ENCODE results near the gene SLC25A22.

Gene SLC25A22

DNA sequence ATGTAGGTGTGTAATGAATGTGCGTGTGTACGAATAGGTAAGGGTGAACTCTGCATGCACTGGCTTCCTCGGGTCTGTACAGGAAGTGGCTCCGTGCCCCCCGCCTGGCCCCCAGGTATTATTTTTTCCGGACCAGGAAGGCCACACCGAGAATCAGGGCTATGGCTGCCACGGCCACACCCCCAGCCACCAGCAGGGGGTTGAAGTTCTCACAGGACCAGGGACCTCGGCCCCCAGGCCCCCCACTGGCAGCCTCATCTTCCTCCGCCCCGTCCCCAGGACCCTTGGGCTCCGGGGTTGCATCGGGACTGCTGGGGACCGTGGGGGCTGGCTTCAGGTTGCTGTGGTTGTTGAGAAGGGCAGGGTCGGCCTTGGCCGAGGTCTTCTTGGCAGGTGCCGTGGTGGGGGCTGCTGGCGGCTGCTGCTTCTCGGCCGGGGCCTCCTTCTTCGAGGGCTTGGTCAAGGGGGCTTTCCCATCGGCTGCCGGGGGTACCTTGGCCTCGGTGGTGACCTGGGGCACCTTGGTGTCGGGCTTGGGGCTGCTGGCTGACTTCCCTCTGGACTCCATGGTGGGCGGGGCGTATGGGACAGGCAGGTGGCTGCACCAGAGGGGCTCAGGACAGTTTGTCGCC lies 10.0 kb downstream of the SLC25A22 start:
- no peak for DNase-seq

GRCh38 chr11:787084-787675 lies 10.9 kb downstream of the SLC25A22 start:
- DNase-seq: no peak

DNA sequence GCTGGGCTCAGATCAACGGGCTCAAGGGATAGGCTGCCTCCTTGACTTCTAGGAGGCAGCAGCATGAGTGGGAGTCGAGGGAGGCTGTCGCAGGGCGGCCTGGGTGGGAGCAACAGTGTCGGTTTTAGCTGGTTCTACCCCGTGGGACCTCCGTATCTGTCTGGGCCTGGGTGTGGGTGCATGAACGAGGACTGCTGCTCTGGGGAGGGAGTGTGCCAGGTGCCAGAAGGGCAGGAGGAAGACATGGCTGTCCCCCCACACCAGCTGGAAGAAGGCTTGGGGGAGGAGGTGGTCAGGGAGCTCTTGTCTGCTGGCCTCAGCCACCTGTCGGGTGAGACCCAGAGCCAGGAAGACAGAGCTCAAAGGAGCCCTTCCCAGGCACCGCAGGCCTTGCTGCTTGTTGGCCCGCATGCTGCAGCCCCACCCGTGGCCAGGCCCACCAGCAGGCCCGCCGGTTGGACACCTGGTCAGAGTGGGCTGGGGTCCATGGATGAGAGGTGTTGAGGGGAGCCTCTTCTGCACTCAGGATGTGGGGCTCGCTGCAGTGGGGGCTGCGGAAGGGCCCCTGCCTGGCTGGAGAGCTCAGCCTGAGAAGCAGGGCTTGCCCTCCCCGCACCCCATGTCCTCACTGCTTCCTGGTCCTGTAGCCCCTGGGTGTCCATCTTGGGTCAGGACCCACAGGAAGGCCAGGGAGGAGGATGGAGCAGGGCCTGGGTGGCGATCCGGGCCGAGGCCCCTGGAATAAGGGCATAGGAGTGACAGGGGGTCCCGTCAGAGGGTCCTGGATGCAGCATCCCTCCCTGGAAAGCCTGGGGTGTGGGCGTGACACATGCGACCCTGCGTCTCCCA lies 11.6 kb downstream of the SLC25A22 start:
- no peak for DNase-seq

DNA sequence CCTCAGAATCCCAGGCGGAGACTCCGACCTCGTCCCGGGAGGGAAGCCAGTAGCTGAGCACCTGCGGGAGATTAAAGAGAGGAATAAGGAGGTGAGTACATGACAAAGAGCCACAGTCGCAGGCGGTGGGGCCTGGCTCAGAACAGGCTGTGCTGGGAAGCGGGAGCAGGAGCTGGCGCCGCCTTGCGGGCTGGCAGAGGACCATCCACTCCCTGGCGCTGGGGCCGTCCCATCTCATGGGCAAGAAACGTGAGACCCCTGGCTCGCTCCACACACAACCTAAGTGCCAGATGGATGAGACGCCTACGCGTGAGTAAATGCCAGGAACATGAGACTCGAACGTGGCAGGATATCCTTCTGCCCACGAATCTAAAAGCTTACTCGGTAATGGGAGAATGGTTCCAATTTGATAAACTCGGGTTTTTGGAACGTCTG lies 14.5 kb downstream of the SLC25A22 start:
- DNase-seq: no peak

DNA sequence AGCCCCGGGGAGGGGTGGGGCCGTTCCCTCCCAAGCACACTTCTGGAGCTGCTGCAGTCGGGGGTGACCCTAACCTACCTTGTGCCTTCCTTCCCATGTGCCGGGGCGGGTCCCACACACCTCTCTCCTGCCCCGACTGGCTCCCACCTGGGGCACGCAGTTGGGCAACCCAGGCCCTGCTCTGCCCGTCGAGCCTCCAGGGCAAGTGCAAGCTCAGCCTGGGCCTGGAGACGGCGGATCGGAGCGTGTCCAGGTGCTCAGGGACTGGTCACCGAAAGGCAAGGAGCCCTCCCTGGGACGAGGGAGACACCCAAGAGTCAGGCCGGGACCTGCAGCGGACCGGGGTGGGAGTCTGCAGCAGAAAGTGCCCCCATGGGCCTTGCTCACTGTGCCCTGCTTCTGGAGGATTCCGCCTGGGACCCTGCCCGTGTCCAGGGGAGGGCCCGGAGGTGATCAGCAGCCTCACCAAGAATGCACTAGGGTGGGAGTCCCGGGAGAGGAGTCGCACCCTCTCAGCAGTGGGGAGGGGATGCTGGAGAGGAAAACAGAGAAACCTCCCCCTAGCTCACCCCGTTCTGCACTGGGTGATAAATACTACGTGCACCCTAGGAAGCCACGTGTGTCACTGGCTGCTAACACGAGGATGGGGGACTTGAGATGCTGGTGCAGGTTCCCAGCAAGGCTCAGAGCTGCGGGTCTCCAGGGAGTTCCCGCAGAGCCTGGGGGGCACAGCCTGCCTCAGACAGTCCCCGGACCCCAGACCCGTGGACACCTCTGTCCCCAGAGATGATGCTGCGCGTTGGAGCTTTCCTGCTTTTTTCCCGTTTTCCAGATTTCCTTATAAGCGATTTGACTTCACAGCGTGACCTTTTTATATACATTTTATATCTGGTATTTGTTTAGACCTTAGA lies 15.6 kb downstream of the SLC25A22 start:
- no peak for DNase-seq

- no peak for DNase-seq
Measured at GRCh38 chr11:779955-780532, 18.0 kb downstream of the SLC25A22 start.

DNA sequence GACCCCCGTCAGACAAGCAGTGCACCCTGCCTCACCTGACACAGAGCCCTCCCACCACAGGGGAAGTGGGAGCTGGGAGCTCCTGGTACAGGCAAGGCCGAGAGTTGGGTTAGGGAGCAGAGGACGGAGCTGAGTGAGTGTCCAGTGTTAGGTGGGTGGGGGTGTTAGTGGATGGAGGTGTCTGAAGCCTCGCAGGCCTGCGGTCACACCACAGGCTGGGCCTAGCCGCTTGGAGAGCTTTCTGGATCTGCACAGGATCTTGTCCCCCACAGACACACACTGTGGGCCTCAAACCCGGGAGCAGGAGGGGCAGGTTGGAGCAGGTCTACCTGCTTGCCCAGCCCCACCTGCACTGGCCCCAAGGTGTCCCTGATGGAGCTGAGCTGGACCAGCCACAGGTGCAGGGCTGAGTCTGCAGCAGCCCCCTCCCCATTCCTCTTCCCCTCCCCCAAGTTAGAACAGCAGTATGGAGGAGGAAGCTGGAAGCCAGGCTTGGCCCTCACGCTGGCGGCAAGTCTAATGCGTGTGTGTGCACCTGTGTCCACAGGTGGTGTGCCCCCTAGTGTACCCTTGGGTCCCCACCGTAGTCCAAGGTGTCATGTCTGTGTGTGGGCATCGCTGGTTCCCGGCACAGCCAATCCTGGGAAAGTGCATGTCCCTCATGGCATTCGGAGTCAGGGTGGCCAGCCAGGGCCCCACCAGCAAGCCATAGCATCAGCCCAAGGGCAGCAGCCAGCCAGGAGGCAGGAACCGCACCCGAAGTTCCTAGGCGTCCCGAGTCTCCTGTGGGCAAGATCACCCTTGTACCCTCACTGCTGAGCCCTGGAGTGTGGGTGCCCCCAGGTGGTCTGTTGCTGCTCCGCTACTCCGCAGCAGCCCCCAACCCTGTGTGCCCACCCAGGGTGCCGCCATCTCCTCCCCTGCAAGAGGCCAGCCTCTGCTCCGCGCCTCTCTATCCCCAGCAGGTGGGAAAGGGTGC lies 18.8 kb downstream of the SLC25A22 start:
- no peak for DNase-seq

DNA sequence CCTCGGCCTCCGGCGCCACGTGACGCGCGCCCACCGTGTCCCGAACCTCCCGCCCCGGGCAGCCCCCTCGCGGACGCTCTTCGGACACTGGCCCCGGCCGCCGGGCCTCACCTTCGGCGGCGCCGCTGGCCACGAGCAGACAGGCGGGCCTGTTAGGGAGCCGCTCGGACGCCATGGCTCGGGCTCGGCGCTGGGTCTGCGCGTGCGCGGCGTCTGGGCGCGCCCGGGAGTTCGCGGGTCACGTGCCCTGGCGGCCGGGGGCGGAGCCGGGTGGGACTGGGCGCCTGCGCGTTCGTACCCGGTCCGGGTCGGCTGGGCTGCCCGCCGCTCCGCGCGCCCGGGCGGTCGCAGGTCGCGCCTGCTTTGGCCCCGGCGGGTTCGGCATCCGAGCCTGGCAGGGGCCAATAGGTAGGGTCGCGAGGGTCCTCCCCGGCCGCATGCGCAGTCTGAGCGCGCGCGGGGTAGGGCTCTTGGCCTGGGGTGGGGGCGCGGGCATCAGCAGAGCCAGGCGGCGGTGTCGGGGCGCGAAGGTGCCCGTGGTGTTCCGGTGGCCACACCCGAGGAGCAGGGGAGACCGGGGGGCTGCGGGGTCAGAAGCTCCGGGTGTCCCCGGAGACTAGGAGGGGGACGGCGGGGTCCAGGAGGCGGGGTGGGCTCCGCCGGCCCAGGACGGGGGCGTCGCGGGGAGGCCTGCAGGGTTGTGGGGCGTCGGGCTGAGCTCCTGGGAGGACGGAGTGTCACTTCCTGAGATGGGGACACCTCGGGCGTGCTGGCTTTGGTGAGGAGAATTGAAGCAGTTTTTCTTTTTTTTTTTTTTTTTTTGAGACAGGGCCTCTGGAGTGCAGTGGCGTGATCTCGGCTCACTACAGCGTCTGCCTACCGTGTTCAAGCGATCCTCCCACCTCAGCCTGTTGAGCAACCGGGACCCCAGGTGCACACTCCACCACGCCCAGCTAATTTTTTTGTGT lies 20.5 kb downstream of the SLC25A22 start, which contains the start of gene GATD1:
Gene GATD1 (minus strand): TSS at position 200 of the 968 bp plus-strand sequence. CDS start 25 bp downstream, at position 175.
- peak; percentile 97 for DNase-seq

- DNase-seq: no peak
Measured at GRCh38 chr11:776561-777287, 21.4 kb downstream of the SLC25A22 start.

- no peak for DNase-seq
Measured at GRCh38 chr11:776263-776560, 21.9 kb downstream of the SLC25A22 start.

DNA sequence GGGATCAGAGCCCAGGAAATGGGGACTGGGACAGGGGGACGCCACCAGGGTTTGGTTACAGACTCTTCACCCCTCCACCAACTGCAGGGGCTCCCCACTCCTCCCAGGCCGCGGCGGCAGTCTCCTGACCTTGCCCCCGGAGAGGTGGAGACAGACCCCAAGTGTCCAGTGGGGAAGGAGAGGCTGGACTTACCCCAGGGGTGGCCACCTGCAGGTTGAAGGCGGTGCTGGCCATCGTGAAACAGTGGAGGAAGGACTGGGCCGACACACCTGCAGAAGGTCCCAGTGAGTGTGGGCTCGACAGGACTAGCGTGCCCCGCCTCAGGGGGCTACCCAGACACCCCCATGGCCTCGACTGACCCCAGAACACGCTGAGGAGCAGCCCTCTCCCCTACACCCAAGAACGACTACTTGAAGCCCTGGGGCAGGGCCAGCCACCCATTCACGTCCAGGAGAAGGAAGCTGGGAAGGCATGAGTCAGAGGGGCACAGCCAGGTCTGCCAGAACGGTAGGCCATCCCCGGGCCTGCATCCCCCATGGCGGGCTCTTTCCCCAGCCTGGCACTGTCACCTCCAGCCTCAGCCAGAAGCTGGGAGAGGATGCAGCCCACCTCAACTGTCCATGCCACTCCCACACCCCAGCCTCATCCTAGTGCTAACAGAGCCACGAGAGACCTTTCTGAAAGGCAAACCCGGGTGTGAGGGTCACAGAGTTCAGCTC lies 23.0 kb downstream of the SLC25A22 start:
- no peak for DNase-seq

- no peak for DNase-seq
Measured at GRCh38 chr11:773830-774229, 24.3 kb downstream of the SLC25A22 start.

DNA sequence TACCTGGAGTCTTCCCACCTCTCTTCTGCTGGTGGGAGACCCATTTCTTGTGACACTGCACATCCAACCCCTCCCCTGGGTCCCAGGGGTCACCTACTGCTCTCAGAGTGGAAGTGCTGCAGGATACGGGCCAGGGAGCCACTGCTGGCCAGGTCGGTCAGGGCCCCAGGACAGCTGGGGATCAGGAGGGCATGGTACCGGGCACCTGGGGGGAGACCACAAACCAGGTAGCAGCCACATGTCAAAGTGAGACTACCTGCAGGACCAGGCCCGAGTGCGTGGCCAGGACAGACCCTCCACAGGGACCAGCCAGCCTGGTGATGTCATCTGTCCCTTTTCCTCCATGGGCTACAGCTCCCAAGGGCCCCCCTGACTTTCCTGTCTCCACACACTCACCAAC lies 24.7 kb downstream of the SLC25A22 start:
- no peak for DNase-seq

- no peak for DNase-seq
Measured at GRCh38 chr11:772429-773390, 25.4 kb downstream of the SLC25A22 start.

DNA sequence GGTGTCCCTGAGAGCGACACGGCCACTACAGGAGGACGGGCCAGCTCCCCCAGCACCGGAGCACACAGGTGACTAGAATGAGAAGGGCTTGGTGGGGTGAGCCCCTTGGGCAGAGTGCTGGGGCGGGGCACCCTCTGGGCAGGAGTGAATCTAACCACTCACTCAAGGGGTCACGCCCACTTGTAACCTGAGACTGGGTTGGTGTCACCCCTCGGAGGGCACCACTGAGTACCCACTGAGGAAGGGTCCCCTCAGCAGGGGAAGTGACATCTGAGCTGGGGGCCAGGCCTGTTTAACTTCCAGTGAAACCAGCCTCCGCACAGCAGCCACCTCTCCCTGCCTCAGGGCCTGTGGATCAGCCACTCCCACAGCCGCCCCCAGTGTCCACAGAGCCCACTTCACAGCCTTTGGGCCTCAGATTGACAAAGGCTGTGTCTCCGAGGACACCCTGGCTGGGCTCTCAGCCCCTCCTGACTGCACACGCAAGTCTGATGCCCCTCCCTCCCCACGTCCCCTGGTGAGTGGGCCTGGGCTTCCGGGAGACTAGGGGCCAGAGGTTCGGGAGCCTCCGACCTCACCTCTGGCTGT lies 26.4 kb downstream of the SLC25A22 start:
- no peak for DNase-seq

GRCh38 chr11:770642-771616 lies 27.2 kb downstream of the SLC25A22 start:
- DNase-seq: no peak
